Measurements from ENCODE around the gene WDR83.
"Not testable (repeated sequence)": the region's sequence is repeated elsewhere in the genome, so short reads cannot be mapped to it uniquely, and the experiment has no call there.

Gene WDR83

GRCh38 chr19:12669270-12670158 is 2.9 kb downstream of the WDR83 start:
- peaks cover 13% of the 10 kb centered on the region for H3K36me3 ChIP-seq (ENCODE audit: control insufficient read depth, insufficient read depth, low read length)
- H3K27me3 ChIP-seq (ENCODE audit: control insufficient read depth, insufficient read depth, low read length) = no peaks in the 10 kb centered on the region
- no peak for DNase-seq (ENCODE audit: low read depth, low spot score)
- H3K4me1 ChIP-seq (ENCODE audit: control insufficient read depth, insufficient read depth, low read length) = peaks cover 3% of the 10 kb centered on the region; the same call in 1 of the 2 replicates
- no CpG with 5 or more reads among the region's 64 CpGs for WGBS (ENCODE audit: insufficient coverage, insufficient read length)
- no peak overlapping the region for H3K27ac ChIP-seq (ENCODE audit: low read length)
- H3K4me3 ChIP-seq (ENCODE audit: low read length) = peak overlapping the region; percentile 91
- no peaks in the 10 kb centered on the region for H3K9me3 ChIP-seq (ENCODE audit: control insufficient read depth, insufficient read depth, low read length)

GRCh38 chr19:12670159-12670928 is 3.7 kb downstream of the WDR83 start:
- no CpG with 5 or more reads among the region's 26 CpGs for WGBS (ENCODE audit: insufficient coverage, insufficient read length)
- no peak overlapping the region for H3K27ac ChIP-seq (ENCODE audit: low read length)
- peaks cover 1% of the 10 kb centered on the region; the same call in 1 of the 2 replicates for H3K4me1 ChIP-seq (ENCODE audit: control insufficient read depth, insufficient read depth, low read length)
- no peaks in the 10 kb centered on the region for H3K27me3 ChIP-seq (ENCODE audit: control insufficient read depth, insufficient read depth, low read length)
- H3K36me3 ChIP-seq (ENCODE audit: control insufficient read depth, insufficient read depth, low read length) = peaks cover 16% of the 10 kb centered on the region
- no peaks in the 10 kb centered on the region for H3K9me3 ChIP-seq (ENCODE audit: control insufficient read depth, insufficient read depth, low read length)
- H3K4me3 ChIP-seq (ENCODE audit: low read length) = peak overlapping the region; percentile 91
- no peak for DNase-seq (ENCODE audit: low read depth, low spot score)

- H3K36me3 ChIP-seq (ENCODE audit: control insufficient read depth, insufficient read depth, low read length) = peaks cover 27% of the 10 kb centered on the region
- no CpG with 5 or more reads among the region's 10 CpGs for WGBS (ENCODE audit: insufficient coverage, insufficient read length)
- no peak overlapping the region for H3K4me3 ChIP-seq (ENCODE audit: low read length)
- no peak overlapping the region for H3K27ac ChIP-seq (ENCODE audit: low read length)
- no peaks in the 10 kb centered on the region for H3K27me3 ChIP-seq (ENCODE audit: control insufficient read depth, insufficient read depth, low read length)
- no peak for DNase-seq (ENCODE audit: low read depth, low spot score)
- no peaks in the 10 kb centered on the region for H3K9me3 ChIP-seq (ENCODE audit: control insufficient read depth, insufficient read depth, low read length)
- H3K4me1 ChIP-seq (ENCODE audit: control insufficient read depth, insufficient read depth, low read length) = peaks cover 1% of the 10 kb centered on the region; the same call in 1 of the 2 replicates
Measured at GRCh38 chr19:12672744-12673143, 6.1 kb downstream of the WDR83 start.

GRCh38 chr19:12675399-12675798 is 8.8 kb downstream of the WDR83 start:
- Histone ChIP-seq H3K27ac (ENCODE audit: low read length) (no peak overlapping the region), H3K27me3 (ENCODE audit: control insufficient read depth, insufficient read depth, low read length) (no peaks in the 10 kb centered on the region), H3K4me3 (ENCODE audit: low read length) (no peak overlapping the region), H3K36me3 (ENCODE audit: control insufficient read depth, insufficient read depth, low read length) (peaks cover 37% of the 10 kb centered on the region), H3K9me3 (ENCODE audit: control insufficient read depth, insufficient read depth, low read length) (no peaks in the 10 kb centered on the region), H3K4me1 (ENCODE audit: control insufficient read depth, insufficient read depth, low read length) (peaks cover 1% of the 10 kb centered on the region; the same call in 1 of the 2 replicates)
- no CpG with 5 or more reads among the region's 10 CpGs for WGBS (ENCODE audit: insufficient coverage, insufficient read length)
- DNase-seq (ENCODE audit: low read depth, low spot score) = no peak

- peaks cover 37% of the 10 kb centered on the region for H3K36me3 ChIP-seq (ENCODE audit: control insufficient read depth, insufficient read depth, low read length)
- H3K27me3 ChIP-seq (ENCODE audit: control insufficient read depth, insufficient read depth, low read length) = no peaks in the 10 kb centered on the region
- H3K9me3 ChIP-seq (ENCODE audit: control insufficient read depth, insufficient read depth, low read length) = no peaks in the 10 kb centered on the region
- no peak for DNase-seq (ENCODE audit: low read depth, low spot score)
- H3K4me3 ChIP-seq (ENCODE audit: low read length) = no peak overlapping the region
- no peak overlapping the region for H3K27ac ChIP-seq (ENCODE audit: low read length)
- WGBS (ENCODE audit: insufficient coverage, insufficient read length) = no CpG with 5 or more reads among the region's 15 CpGs
- no peaks in the 10 kb centered on the region; the same call in 1 of the 2 replicates for H3K4me1 ChIP-seq (ENCODE audit: control insufficient read depth, insufficient read depth, low read length)
Measured at GRCh38 chr19:12675940-12676339, 9.3 kb downstream of the WDR83 start.

GRCh38 chr19:12676384-12676792 is 9.8 kb downstream of the WDR83 start:
- no CpG with 5 or more reads among the region's 4 CpGs for WGBS (ENCODE audit: insufficient coverage, insufficient read length)
- Histone ChIP-seq H3K27ac (ENCODE audit: low read length) (no peak overlapping the region), H3K36me3 (ENCODE audit: control insufficient read depth, insufficient read depth, low read length) (peaks cover 37% of the 10 kb centered on the region), H3K4me3 (ENCODE audit: low read length) (no peak overlapping the region), H3K9me3 (ENCODE audit: control insufficient read depth, insufficient read depth, low read length) (no peaks in the 10 kb centered on the region), H3K4me1 (ENCODE audit: control insufficient read depth, insufficient read depth, low read length) (no peaks in the 10 kb centered on the region; the same call in 1 of the 2 replicates), H3K27me3 (ENCODE audit: control insufficient read depth, insufficient read depth, low read length) (no peaks in the 10 kb centered on the region)
- DNase-seq (ENCODE audit: low read depth, low spot score) = peak; percentile 87

GRCh38 chr19:12676928-12677327 is 10.3 kb downstream of the WDR83 start:
- H3K36me3 ChIP-seq (ENCODE audit: control insufficient read depth, insufficient read depth, low read length) = peaks cover 37% of the 10 kb centered on the region
- no CpG with 5 or more reads among the region's 12 CpGs for WGBS (ENCODE audit: insufficient coverage, insufficient read length)

GRCh38 chr19:12678039-12678438 is 11.4 kb downstream of the WDR83 start:
- not testable (repeated sequence) for H3K4me1 ChIP-seq (ENCODE audit: control insufficient read depth, insufficient read depth, low read length); H3K4me3 ChIP-seq (ENCODE audit: low read length); H3K27ac ChIP-seq (ENCODE audit: low read length); H3K9me3 ChIP-seq (ENCODE audit: control insufficient read depth, insufficient read depth, low read length); DNase-seq (ENCODE audit: low read depth, low spot score); H3K27me3 ChIP-seq (ENCODE audit: control insufficient read depth, insufficient read depth, low read length)
- WGBS (ENCODE audit: insufficient coverage, insufficient read length) = no CpG with 5 or more reads among the region's 5 CpGs
- H3K36me3 ChIP-seq (ENCODE audit: control insufficient read depth, insufficient read depth, low read length) = peaks cover 31% of the 10 kb centered on the region

More at GRCh38 chr19:12676928-12677327, 10.3 kb downstream of the WDR83 start:
- H3K27me3 ChIP-seq (ENCODE audit: control insufficient read depth, insufficient read depth, low read length) = no peaks in the 10 kb centered on the region
- no peaks in the 10 kb centered on the region for H3K9me3 ChIP-seq (ENCODE audit: control insufficient read depth, insufficient read depth, low read length)
- no peak for DNase-seq (ENCODE audit: low read depth, low spot score)
- H3K4me3 ChIP-seq (ENCODE audit: low read length) = no peak overlapping the region
- H3K27ac ChIP-seq (ENCODE audit: low read length) = no peak overlapping the region
- H3K4me1 ChIP-seq (ENCODE audit: control insufficient read depth, insufficient read depth, low read length) = no peaks in the 10 kb centered on the region; the same call in 1 of the 2 replicates

- H3K4me3 ChIP-seq (ENCODE audit: low read length) = no peak overlapping the region
- no peaks in the 10 kb centered on the region for H3K9me3 ChIP-seq (ENCODE audit: control insufficient read depth, insufficient read depth, low read length)
- no peak overlapping the region for H3K27ac ChIP-seq (ENCODE audit: low read length)
- no CpG with 5 or more reads among the region's 9 CpGs for WGBS (ENCODE audit: insufficient coverage, insufficient read length)
- DNase-seq (ENCODE audit: low read depth, low spot score) = no peak
- H3K36me3 ChIP-seq (ENCODE audit: control insufficient read depth, insufficient read depth, low read length) = peaks cover 23% of the 10 kb centered on the region
- H3K4me1 ChIP-seq (ENCODE audit: control insufficient read depth, insufficient read depth, low read length) = no peaks in the 10 kb centered on the region; the same call in 1 of the 2 replicates
- H3K27me3 ChIP-seq (ENCODE audit: control insufficient read depth, insufficient read depth, low read length) = no peaks in the 10 kb centered on the region
Measured at GRCh38 chr19:12680034-12680433, 13.4 kb downstream of the WDR83 start.
